Glutamatergic neuron (in vitro differentiated cells): Measurements from ENCODE around the gene SMIM7. TPM values are rescaled to one million over a fixed set of nuclear protein-coding genes. Genes with fewer than 3 reads are reported as not detected.

ENCODE experiments used
- DNase-seq: peaks from one replicate; pipeline ENCODE4 v3.0.0; 2022
- H3K27ac Mint-ChIP-seq: one replicate; pipeline ENCODE4 v1.8.0; 2020; ENCODE audit warnings: mild to moderate bottlenecking, mixed read lengths, inconsistent platforms; ENCODE audit not compliant: unreplicated experiment
- H3K27me3 Mint-ChIP-seq: one replicate; pipeline ENCODE4 v1.8.0; 2020; ENCODE audit warnings: mild to moderate bottlenecking, moderate library complexity, mixed read lengths, inconsistent platforms; ENCODE audit not compliant: unreplicated experiment
- H3K36me3 Mint-ChIP-seq: one replicate; pipeline ENCODE4 v1.8.0; 2020; ENCODE audit warnings: mild to moderate bottlenecking, mixed read lengths, inconsistent platforms; ENCODE audit not compliant: unreplicated experiment
- H3K4me1 Mint-ChIP-seq: one replicate; pipeline ENCODE4 v1.8.0; 2020; ENCODE audit warnings: mild to moderate bottlenecking, low read depth, mixed read lengths, inconsistent platforms; ENCODE audit not compliant: unreplicated experiment
- H3K4me3 Mint-ChIP-seq: one replicate; pipeline ENCODE4 v1.8.0; 2020; ENCODE audit warnings: mild to moderate bottlenecking, mixed read lengths, inconsistent platforms; ENCODE audit not compliant: unreplicated experiment
- H3K9me3 Mint-ChIP-seq: one replicate; pipeline ENCODE4 v1.8.0; 2020; ENCODE audit warnings: mild to moderate bottlenecking, moderate library complexity, mixed read lengths, inconsistent platforms; ENCODE audit not compliant: unreplicated experiment
- CTCF ChIP-seq: fragments of 200-600 bp; sonication (generic); IDR thresholded peaks from one replicate; pipeline ENCODE4 v1.5.0; 2021; ENCODE audit not compliant: partially characterized antibody, unreplicated experiment
- total RNA-seq: library from RNA; stranded (reverse); fragmentation: NEBNext Ultra II Directional; extraction: Animal tissue kit (Norgen Biotek cat#: 25700); gene quantifications from one replicate; pipeline ENCODE4 v1.2.1, GENCODE V29; 2021; ENCODE audit not compliant: unreplicated experiment

Gene SMIM7
- total RNA-seq, 1 donor from 2014 or later = 81.0 TPM

GRCh38 chr19:16668176-16668575 is 8.2 kb upstream of the SMIM7 start:
- H3K27ac Mint-ChIP-seq = no peak overlapping the region
- DNase-seq = no peak
- H3K36me3 Mint-ChIP-seq = no peaks in the 10 kb centered on the region
- TF ChIP-seq CTCF = no peak
- H3K27me3 Mint-ChIP-seq = no peaks in the 10 kb centered on the region
- no peaks in the 10 kb centered on the region for H3K9me3 Mint-ChIP-seq
- no peaks in the 10 kb centered on the region for H3K4me1 Mint-ChIP-seq
- no peak overlapping the region for H3K4me3 Mint-ChIP-seq

DNA sequence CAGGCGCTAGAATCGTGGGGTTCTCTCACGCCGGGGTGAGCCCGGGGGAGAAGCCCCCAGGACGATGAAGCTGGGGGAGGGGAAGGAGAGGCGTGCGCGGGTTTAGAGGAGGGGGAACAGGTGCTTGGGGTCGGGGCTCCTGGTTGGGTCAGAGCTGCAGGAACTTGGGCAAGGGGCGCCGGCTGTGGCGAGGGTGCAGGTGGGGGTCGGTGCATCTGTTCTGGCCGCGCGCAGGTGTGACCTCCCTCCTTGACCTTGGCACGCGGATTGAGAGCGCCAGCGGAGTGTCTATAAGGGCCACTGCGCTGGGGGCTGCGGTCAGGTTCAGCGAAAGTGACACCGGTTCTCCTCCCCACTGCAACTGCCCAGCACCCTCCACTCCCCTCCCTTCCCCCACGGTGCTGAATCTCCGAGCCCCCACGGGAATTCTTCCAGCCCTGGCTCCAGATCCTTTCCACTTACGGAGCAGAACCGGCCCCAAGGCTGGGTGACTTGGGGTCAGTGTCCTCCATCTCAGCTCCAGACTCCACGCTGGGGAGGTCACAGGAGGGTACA is 1.6 kb upstream of the SMIM7 start:
- Mint-ChIP-seq H3K36me3 (no peaks in the 10 kb centered on the region), H3K9me3 (peaks cover 9% of the 10 kb centered on the region), H3K4me1 (peaks cover 12% of the 10 kb centered on the region), H3K27ac (peak overlapping the region; percentile 70), H3K27me3 (peaks cover 6% of the 10 kb centered on the region), H3K4me3 (peak overlapping the region; percentile 84)
- peak; percentile 51 for DNase-seq
- TF ChIP-seq CTCF = no peak

GRCh38 chr19:16660763-16661479 is 977 bp upstream of the SMIM7 start, which contains the start of gene TMEM38A:
Gene TMEM38A, plus strand, starts transcription at chr19:16661139. Its CDS starts 79 bp downstream, at chr19:16661218.
- Mint-ChIP-seq H3K4me1 (peaks cover 12% of the 10 kb centered on the region), H3K9me3 (peaks cover 9% of the 10 kb centered on the region), H3K4me3 (peak within 1 kb of the TSS; percentile 97), H3K36me3 (no peaks in the 10 kb centered on the region), H3K27ac (peak within 1 kb of the TSS; percentile 97), H3K27me3 (peaks cover 6% of the 10 kb centered on the region)
- no peak for TF ChIP-seq CTCF
- DNase-seq = peak; percentile 54

DNA sequence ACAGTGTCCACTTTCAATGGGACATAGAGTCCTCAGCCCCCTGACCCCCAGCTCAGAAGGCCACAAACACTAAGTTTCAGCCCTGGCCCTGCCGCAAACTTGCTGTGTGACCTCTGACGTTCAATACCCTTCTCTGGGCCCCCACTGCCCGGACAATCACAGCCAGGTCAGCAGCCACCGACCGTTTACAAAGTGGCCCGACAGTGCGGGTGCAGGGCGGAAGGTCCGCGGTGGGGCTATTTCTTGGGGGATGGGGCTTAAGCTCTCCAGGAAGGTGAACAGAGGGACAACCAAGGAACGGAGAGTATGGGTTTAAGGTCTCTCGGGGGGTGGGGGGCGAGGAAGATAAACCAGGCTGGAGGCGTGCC is 496 bp downstream of the SMIM7 start:
- Mint-ChIP-seq H3K27me3 (peaks cover 6% of the 10 kb centered on the region), H3K27ac (peak overlapping the region; percentile 97)
- no peak for TF ChIP-seq CTCF

DNA sequence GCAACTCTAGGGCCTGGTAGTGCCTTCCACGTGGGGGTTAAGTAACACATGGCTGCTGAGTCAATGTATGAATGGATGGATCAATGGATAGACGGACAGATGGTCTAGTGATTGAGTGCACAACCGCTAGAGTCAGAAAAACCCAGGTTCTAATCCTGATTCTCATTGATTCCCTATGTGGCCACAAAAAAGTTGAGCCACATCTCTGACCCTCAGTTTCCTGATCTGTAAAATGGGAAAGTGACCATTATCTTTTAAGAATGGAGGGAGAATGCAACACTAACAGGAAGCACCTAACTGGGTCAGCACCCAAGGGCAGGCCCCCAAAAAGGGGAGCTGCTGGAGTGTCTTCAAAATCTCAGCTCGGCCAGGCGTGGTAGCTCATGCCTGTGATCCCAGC is 2.6 kb downstream of the SMIM7 start:
- TF ChIP-seq CTCF = no peak
- Mint-ChIP-seq H3K27ac (peak overlapping the region; percentile 80), H3K36me3 (peaks cover 4% of the 10 kb centered on the region), H3K4me3 (peak overlapping the region; percentile 57), H3K4me1 (peaks cover 12% of the 10 kb centered on the region), H3K9me3 (peaks cover 9% of the 10 kb centered on the region), H3K27me3 (peaks cover 6% of the 10 kb centered on the region)
- no peak for DNase-seq

More for the DNA sequence above, 496 bp downstream of the SMIM7 start:
- Mint-ChIP-seq H3K9me3 (peaks cover 9% of the 10 kb centered on the region), H3K4me1 (peaks cover 12% of the 10 kb centered on the region), H3K36me3 (no peaks in the 10 kb centered on the region), H3K4me3 (peak overlapping the region; percentile 97)
- DNase-seq = no peak
